Stimulated activated CD8-positive, alpha-beta memory T cell treated with anti-CD3 and anti-CD28 coated beads, Interleukin-7, amount 100 ng/mL, for 48 hours (primary cell): Measurements from ENCODE around the gene HAND1.

ENCODE experiments used
- DNase-seq, 2 donors: peaks; one replicate each; pipeline ENCODE4 v3.0.0-alpha.2; 2020; ENCODE audit warnings: low read depth in 1 of 2; ENCODE audit errors: extremely low read depth in 1 of 2

Gene HAND1

GRCh38 chr5:154461531-154461930 lies 16.5 kb downstream of the HAND1 start:
- no peak for DNase-seq

GRCh38 chr5:154460172-154460571 lies 17.9 kb downstream of the HAND1 start:
- no peak for DNase-seq

- DNase-seq, result no peak
Measured at GRCh38 chr5:154459015-154459414, 19.0 kb downstream of the HAND1 start.

DNA sequence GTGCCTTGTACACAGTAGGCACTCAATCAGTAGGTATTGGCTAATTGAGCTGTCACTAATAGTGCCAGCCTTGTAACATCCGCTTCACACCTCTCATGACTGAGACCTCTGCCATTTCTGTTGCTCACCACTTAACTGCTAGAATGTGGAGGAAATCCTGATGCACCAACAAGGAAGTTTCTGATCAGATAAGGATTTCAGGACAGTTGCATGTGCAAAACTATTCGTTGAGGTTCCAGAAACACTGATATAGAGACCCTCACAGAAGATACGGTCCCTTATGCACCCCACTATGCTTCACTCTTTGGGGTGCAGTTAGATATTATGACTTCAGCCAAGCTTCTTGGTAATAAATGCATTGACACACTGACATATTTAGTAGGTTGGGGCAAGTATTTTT lies 21.5 kb downstream of the HAND1 start:
- DNase-seq, result no peak

- no peak for DNase-seq
Measured at GRCh38 chr5:154455585-154455984, 22.4 kb downstream of the HAND1 start.

DNA sequence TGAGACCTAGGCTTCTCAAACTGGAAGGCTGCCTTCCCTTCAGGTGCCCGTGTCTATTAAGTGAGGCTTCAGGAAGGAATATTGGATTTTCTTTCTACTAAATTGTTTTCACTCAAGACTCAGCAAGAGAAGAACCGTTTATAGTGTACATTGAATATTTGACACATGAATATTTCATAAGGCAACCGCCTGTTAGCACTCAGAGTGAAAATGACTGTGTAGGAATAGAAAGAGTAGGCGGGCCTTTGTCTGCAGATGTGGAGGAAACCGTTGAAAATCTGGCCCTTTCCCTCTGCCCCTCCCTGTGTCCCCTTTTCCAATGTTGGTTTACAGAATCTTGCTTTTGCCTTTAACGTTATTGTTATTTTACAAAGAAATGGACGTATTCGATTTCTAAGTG lies 26.1 kb downstream of the HAND1 start:
- no peak for DNase-seq

GRCh38 chr5:154449786-154450185 lies 28.2 kb downstream of the HAND1 start:
- DNase-seq, result no peak

GRCh38 chr5:154447089-154447725 lies 30.8 kb downstream of the HAND1 start:
- no peak for DNase-seq

- peak; percentile 8 to 14 for DNase-seq
Measured at GRCh38 chr5:154446195-154447088, 31.6 kb downstream of the HAND1 start.

- peak; percentile 85 to 93 for DNase-seq
Measured at GRCh38 chr5:154445422-154446194, 32.4 kb downstream of the HAND1 start, which contains the start of gene SAP30L. Gene SAP30L (plus strand): TSS chr5:154445997. CDS start chr5:154446605, 608 bp downstream.

GRCh38 chr5:154444556-154445421 lies 33.2 kb downstream of the HAND1 start:
- peak in 1 of 2 donors; percentile 3 for DNase-seq

- DNase-seq, result no peak
Measured at GRCh38 chr5:154442801-154443200, 35.2 kb downstream of the HAND1 start.

DNA sequence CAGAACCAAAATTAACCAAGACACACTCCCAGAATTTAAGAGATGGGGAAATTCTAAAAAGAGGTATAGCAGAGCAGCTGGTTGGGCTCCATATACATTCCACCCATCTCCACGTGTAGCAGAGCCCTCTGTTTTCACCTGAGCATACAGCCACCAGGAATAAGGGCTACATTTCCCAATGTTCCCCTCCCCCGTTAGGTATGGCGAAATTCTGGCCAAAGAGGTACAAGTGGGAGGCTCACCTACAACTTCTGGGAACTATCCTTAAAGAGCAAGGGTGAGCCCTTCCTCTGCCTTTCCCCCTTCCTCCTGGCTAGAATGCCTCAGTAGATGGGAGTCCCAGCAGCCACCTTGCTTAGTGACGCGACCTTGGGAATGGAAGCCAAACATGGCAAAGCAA lies 37.5 kb downstream of the HAND1 start:
- no peak for DNase-seq

- DNase-seq, result no peak
Measured at GRCh38 chr5:154437281-154437965, 40.6 kb downstream of the HAND1 start.

DNA sequence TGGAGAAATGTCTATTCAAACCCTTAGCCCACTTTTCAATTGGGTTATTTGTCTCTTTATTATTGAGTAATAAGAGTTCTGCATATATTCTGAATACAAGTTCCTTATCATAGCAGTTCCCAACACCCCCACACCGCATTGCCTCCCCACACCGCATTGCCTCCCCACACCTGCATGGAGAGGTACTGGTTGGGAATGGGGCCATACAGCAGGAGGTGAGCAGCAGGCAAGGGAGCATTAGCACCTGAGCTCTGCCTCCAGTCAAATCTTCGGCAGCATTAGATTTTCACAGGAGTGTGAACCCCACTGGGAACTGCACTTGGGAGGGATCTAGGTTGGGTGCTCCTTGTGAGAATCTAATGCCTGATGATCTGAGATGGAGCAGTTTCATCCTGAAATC lies 42.8 kb downstream of the HAND1 start:
- DNase-seq, result no peak

DNA sequence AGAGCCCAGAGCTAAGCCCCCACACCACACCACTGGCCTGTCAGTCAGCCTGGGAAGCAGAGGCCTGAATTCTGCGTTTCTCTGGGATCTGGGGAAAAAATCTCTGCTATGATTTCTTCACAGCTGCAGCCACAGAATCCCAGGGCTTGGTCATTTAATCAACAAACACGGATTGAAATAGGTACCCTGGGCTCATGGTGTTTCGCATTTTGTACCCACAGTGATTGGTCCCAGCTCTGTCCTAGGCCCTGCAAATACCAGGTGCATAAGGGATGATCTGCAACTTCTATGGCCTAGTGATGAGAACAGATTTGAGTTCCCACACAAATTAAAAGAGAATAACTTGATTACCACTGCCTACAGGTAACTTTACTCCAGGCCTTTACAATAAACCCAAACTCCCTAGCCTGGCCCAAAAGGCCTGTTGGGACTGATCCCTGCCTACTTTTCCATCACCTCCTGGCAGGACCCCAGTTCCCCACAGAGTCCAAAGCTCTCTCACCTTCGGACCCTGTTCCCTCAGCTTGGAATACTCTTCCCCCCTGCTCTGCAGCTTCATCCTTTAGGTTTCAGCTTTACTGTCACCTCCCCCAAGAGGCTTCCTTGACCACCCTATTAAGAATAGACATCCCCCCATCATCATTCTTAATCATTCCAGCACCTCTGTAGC lies 46.9 kb downstream of the HAND1 start:
- no peak for DNase-seq

GRCh38 chr5:154430466-154430865 lies 47.6 kb downstream of the HAND1 start:
- DNase-seq, result no peak

DNA sequence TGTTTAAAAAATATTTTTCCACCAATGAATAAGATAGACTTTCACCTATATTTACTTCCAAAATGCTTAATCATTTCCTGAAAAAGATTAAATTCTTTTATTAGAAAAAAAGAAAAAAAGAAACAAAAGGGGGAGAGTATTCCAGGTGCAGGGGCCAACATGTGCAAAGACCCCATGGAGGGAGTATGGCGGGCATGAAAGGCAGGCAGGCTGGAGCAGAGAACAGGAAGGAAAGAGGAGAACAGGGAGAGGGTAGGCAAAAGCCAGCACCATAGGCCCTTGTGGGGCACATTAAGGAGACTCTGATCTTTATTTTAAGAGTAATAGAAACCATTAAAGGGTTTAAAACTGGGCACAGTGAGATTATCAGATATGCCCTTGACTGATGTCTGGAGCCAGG lies 48.7 kb downstream of the HAND1 start:
- DNase-seq, result no peak

GRCh38 chr5:154428208-154428607 lies 49.8 kb downstream of the HAND1 start:
- no peak for DNase-seq
